Fibroblast of lung (primary cell): ENCODE measurements around the gene TOMM7.
"Not testable (repeated sequence)": the region's sequence is repeated elsewhere in the genome, so short reads cannot be mapped to it uniquely, and the experiment has no call there.

Experiments
- EZH2 ChIP-seq: IDR thresholded peaks from 2 replicates; pipeline ENCODE4 v1.5.1; 2012; ENCODE audit warnings: low read length, control low read depth, mild to moderate bottlenecking; ENCODE audit errors: missing control alignments
- TF ChIP-seq, protein P1 (sequence below), 2 donors: IDR thresholded peaks in 1 of 2; conservative IDR thresholded peaks in 1 of 2; 1 replicate in 1 of 2; 2 replicates in 1 of 2; pipeline ENCODE4 v1.5.1; 2011 to 2012; ENCODE audit warnings: low read length in 2 of 2, control low read depth in 1 of 2, inconsistent platforms in 1 of 2, low read depth in 1 of 2, mild to moderate bottlenecking in 1 of 2

- TF ChIP-seq, protein P1, sequence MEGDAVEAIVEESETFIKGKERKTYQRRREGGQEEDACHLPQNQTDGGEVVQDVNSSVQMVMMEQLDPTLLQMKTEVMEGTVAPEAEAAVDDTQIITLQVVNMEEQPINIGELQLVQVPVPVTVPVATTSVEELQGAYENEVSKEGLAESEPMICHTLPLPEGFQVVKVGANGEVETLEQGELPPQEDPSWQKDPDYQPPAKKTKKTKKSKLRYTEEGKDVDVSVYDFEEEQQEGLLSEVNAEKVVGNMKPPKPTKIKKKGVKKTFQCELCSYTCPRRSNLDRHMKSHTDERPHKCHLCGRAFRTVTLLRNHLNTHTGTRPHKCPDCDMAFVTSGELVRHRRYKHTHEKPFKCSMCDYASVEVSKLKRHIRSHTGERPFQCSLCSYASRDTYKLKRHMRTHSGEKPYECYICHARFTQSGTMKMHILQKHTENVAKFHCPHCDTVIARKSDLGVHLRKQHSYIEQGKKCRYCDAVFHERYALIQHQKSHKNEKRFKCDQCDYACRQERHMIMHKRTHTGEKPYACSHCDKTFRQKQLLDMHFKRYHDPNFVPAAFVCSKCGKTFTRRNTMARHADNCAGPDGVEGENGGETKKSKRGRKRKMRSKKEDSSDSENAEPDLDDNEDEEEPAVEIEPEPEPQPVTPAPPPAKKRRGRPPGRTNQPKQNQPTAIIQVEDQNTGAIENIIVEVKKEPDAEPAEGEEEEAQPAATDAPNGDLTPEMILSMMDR (conservative IDR thresholded peaks at IDR 0.05 in 1 of 2, IDR thresholded peaks at IDR 0.05 in 1 of 2; ENCODE audit: low read depth in 1 of 2, low read length in 2 of 2), result not testable (repeated sequence)
- TF ChIP-seq EZH2, result not testable (repeated sequence)
These were observed 42.8 kb downstream of the TOMM7 start for GRCh38 chr7:22779730-22780323.
